NCI-H2081 treated with DMSO at 0.1 percent for 48 hours (cell line): ENCODE measurements around the gene CADM3.

Experiments
- DNase-seq: peaks from one replicate; lab custom pipeline; 2025; lab: John Stamatoyannopoulos, UW

Gene CADM3

DNA sequence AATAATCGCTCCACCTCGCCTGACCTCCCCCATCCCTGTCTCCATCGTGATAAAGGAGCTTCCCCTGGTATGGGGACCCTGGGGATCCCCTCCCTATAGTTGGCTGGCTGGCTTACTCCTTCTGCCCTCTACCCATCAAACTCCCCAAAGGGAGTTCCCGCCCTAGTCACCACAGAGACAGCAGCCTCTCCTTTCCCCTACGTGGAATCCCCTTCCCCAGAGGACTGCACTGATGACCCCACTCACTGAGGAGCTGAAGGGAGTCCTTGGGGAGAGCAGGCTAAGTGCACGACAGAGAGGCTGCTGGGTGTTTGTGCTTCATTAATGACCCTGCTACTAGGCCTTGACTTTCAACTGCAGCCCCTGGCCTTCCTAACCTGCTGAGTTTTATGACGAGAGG is 1.9 kb downstream of the CADM3 start:
- no peak for DNase-seq

DNA sequence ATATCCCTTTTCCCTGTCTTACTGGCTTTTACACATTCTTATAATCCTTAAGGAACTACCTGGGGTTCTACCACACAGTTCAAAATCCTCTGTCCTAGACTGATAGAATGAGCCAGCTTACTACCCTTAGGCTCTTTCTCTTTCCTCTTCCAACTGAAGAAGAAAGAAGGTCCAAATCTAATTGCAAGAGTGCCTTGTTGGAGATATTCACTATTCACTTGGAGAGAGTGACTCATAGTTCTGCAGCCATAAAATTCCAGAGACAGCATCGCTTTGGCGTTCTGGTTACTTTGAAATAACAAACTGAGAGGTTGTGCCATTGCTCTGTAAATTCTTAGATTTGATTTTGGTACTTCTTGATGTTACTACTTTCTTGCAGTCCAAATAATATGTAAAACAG is 4.2 kb downstream of the CADM3 start:
- DNase-seq: no peak

- no peak for DNase-seq
These were observed 6.0 kb downstream of the CADM3 start for GRCh38 chr1:159177272-159177907.

DNA sequence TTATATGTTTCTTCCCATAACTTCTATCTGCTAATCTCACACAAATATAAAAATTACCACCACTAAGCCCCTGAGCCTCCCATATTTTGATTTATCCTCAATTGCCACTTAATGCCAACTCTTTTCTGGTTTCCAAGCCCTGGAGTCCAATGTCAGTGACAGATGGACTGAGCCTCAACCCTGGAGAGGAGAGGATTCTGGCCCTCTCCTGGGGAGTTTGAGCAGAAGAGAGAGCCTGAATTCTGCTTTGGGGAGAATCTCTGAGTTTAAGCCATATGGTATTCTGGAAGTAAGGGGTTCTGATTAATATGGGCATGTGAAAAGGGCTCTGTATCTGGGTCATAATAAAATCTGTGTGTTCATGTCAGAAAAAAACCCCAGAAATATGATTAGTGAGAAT is 8.5 kb downstream of the CADM3 start:
- no peak for DNase-seq

DNA sequence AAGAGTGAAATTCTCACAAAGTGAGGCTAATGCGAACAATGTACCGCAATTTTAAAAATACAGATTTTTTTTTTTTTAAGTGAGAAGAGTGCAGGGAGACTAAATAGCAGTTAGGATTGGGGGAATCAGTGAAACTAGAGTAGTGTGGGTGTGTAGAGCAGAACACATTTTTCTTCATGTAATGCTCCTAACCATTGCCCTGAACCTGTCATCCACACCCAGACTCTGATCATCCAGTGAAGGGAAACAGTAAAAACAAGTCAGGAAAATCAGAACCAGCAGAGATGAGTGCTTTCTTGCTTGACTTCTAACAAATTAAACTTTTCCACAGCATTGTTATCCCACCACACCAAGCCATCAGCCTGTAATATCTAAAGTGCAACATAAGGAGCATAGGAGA is 9.1 kb downstream of the CADM3 start:
- DNase-seq: no peak

DNA sequence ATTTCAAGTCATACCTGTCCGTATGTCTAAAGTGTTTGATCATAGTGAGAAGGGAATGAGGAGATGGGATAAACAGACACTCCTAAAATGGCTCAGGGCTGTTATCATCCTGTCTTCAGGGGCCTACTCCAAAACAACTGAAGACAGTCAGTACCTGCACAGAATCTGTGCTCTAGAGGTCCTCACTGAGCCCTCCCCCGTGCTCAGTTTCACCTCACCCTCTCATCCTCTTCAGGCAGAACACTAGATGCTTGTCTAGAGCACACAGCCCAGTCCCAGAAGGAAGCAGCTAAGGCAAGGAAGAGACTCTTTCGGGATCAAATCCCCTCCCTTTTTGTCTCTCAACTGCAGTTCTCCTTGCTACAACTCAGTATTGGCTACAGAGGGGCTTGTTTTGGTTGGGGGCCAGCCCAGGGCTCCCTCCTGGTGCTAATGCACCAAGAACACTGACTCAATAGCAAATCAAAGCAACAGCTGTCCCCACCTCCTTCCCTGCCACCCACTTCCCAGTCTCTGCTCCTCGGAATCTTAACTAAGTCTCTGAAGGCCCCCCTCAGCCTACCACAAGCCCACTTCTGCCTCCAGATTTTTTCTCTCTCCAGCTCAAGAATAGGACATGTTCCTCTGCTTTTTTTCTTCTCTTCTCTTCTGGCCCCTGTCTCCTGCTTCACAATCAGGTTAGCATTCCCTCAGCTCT is 10.1 kb downstream of the CADM3 start:
- DNase-seq: no peak

DNA sequence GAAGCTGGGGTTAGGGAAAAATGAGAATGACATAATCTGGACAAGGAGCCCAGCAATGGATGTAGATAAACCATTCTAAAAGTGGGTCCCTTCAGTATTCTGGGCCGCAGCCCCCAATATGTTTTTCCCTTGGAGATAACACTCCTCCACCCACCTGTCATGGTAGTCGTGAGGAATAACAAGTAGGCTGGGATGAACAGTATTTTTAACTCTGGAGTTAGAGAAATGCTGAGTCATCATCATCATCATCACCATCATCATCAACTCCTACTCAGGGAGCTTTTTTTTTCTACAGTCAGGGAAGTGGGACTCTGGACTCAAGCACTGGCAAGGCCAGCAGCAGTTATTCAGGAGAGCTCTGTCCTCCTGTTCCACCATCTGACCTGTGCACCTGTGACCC is 12.8 kb downstream of the CADM3 start:
- no peak for DNase-seq

DNA sequence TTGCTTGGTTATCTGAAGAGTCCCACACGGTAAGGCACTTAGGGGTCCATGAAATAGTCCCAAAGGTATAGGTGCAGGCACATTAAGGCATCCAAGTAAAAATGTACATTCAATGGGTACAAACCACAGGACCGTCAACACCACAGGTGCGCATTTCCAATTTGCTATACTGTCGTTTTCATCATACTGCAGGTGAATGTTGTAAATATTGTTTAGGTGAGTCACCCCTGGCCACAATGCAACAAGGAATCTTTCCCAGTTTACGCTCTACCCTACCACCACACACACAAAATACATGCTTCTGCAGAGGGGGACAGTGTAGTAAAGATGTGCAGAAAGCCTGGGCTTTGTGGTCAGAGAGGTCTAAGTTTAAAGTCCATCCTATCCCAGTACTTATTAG is 13.7 kb downstream of the CADM3 start:
- no peak for DNase-seq

- no peak for DNase-seq
These were observed 15.6 kb downstream of the CADM3 start for GRCh38 chr1:159187033-159187432.

GRCh38 chr1:159187647-159188374 is 16.4 kb downstream of the CADM3 start:
- no peak for DNase-seq

DNA sequence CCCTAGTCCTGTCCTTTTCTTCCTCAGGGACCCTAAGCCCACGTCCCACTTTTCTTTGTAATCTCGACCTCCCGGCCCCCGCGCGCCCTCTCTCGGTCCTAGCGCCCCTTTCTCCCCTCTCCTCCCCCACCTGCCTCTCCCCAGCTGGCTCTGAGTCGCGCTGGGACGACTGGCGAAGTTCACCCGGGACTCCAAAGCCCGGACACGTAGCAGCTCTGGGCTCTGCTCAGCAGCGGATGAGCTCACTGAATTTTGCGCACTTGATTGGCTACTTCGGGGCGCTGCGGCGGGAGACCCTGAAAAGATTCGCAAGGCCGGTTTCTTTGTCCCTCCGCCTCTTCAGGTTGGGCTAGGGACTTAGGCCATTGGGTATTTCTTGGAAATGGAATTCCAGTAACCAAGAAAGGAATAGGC is 17.0 kb downstream of the CADM3 start:
- DNase-seq: no peak

DNA sequence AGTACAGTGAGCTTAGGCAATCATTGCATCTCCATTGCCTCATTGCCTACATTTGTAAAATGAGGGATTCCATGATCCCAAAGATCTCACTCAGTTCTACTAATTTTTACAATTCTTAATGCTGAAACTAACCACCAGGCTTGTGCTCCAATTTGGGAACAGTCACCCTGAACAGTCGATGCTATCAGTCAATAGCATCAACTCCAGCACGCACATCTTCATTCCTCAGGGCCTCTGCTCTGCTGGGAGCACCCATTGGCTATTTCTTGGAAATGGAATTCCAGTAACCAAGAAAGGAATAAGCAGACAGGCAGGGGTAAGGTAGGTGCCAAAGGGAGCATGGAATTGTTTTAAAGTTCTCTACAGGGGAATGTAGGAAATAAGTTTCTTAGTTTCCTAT is 19.0 kb downstream of the CADM3 start:
- DNase-seq: no peak

- DNase-seq: no peak
These were observed 25.1 kb downstream of the CADM3 start for GRCh38 chr1:159196543-159196942.

- DNase-seq: no peak
These were observed 26.4 kb downstream of the CADM3 start for GRCh38 chr1:159197561-159198557.

GRCh38 chr1:159199901-159200300 is 28.5 kb downstream of the CADM3 start:
- no peak for DNase-seq

DNA sequence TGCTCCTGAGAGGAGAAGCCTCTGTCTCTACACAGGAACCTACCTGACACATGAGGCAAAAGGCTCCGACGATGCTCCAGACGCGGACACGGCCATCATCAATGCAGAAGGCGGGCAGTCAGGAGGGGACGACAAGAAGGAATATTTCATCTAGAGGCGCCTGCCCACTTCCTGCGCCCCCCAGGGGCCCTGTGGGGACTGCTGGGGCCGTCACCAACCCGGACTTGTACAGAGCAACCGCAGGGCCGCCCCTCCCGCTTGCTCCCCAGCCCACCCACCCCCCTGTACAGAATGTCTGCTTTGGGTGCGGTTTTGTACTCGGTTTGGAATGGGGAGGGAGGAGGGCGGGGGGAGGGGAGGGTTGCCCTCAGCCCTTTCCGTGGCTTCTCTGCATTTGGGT is 29.4 kb downstream of the CADM3 start:
- DNase-seq: no peak

DNA sequence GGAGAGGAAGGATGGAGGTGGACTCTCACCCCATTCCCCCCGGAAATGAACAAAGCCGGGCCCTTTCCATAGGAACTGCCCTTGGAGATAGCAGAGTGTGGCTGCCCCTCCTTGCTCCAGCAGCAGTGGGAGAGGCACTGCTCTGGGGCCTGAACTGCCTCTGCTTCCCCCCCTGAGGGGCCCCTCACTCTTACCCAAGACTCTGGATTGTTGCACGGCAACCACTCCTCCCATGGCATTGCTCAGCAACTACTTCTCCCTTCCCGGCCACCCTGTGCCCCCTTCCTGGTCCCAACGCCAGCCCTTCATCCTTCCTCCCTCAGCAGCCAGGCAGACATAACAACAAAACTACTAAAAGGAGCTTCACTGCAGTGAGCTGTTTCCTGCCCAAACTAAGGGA is 30.2 kb downstream of the CADM3 start:
- no peak for DNase-seq

DNA sequence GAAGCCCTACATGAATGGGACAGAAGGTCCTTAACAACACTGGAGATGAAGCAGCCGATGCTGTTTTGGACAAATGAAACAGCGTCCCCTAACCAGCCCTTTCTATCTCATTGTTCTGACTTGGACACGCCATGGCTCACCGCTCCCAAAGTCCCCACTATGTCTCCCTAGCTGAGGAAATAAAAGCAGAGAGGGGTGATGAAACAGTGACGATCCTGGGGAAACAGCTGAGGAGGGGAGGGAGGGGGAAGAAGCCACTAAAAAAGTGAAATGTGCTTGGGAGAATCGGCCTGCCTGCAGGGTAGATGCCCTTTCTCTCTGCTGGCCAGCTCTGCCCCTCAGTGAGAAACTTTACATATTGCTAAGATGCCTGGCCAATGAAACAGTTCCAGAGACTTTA is 32.2 kb downstream of the CADM3 start:
- DNase-seq: no peak

- no peak for DNase-seq
These were observed 33.0 kb downstream of the CADM3 start, which contains the start of gene ACKR1 for GRCh38 chr1:159204161-159205141. Gene ACKR1 (plus strand): TSS chr1:159204875. CDS start chr1:159204960, 85 bp downstream.

- DNase-seq: no peak
These were observed 33.8 kb downstream of the CADM3 start for GRCh38 chr1:159205225-159205624.

GRCh38 chr1:159206110-159206509 is 34.7 kb downstream of the CADM3 start:
- no peak for DNase-seq
